HG03521 (cell line): ENCODE measurements around the gene TMEM229B.

Experiments
- ATAC-seq: cut with Tn5 transposase; IDR thresholded peaks from one replicate; pipeline ENCODE4 v1.9.1; 2021; ENCODE audit warnings: mild to moderate bottlenecking, moderate library complexity; ENCODE audit not compliant: unreplicated experiment

TMEM229B gene

GRCh38 chr14:67487937-67488893 is at the start of gene TMEM229B:
TSS of gene TMEM229B (minus strand) at chr14:67488721. CDS start at chr14:67473923, 14,798 bp downstream.
- ATAC-seq, result peak; percentile 85

- ATAC-seq, result no peak
Observed at GRCh38 chr14:67537736-67538135, 49.2 kb upstream of the TMEM229B start.

GRCh38 chr14:67536087-67536486 is 47.6 kb upstream of the TMEM229B start:
- no peak for ATAC-seq

GRCh38 chr14:67533754-67534085 is 45.2 kb upstream of the TMEM229B start:
- no peak for ATAC-seq

GRCh38 chr14:67532998-67533753 is 44.7 kb upstream of the TMEM229B start, which contains the start of gene PLEKHH1:
TSS of gene PLEKHH1 (plus strand) at chr14:67533290. CDS start at chr14:67541868, 8,578 bp downstream.
- no peak for ATAC-seq

- no peak for ATAC-seq
Observed at GRCh38 chr14:67532606-67532997, 44.1 kb upstream of the TMEM229B start.

GRCh38 chr14:67529947-67530935 is 41.7 kb upstream of the TMEM229B start:
- no peak for ATAC-seq

GRCh38 chr14:67528276-67528675 is 39.8 kb upstream of the TMEM229B start:
- ATAC-seq, result no peak

- ATAC-seq, result no peak
Observed at GRCh38 chr14:67527756-67528155, 39.2 kb upstream of the TMEM229B start.

GRCh38 chr14:67526676-67527459 is 38.3 kb upstream of the TMEM229B start:
- ATAC-seq, result no peak

GRCh38 chr14:67526181-67526580 is 37.7 kb upstream of the TMEM229B start:
- no peak for ATAC-seq

GRCh38 chr14:67525389-67525788 is 36.9 kb upstream of the TMEM229B start:
- no peak for ATAC-seq

GRCh38 chr14:67524634-67524963 is 36.1 kb upstream of the TMEM229B start:
- ATAC-seq, result no peak

- ATAC-seq, result no peak
Observed at GRCh38 chr14:67523764-67524633, 35.5 kb upstream of the TMEM229B start.

GRCh38 chr14:67522270-67522669 is 33.7 kb upstream of the TMEM229B start:
- no peak for ATAC-seq

- no peak for ATAC-seq
Observed at GRCh38 chr14:67520482-67520881, 32.0 kb upstream of the TMEM229B start.

GRCh38 chr14:67519406-67519805 is 30.9 kb upstream of the TMEM229B start:
- ATAC-seq, result no peak

- ATAC-seq, result no peak
Observed at GRCh38 chr14:67517083-67517482, 28.6 kb upstream of the TMEM229B start.

- no peak for ATAC-seq
Observed at GRCh38 chr14:67516676-67517075, 28.2 kb upstream of the TMEM229B start.
